ENCODE data around the gene TRMO. TPM values are rescaled to one million over a fixed set of nuclear protein-coding genes. Genes with fewer than 3 reads are reported as not detected.

The TRMO gene
- total and polyA plus RNA-seq, 9 of the 15 experiments (the other 6 are each of a cell fraction or from before 2014, with no cell fraction given), result 5.6 to 22.4 (median 16.2) TPM

DNA sequence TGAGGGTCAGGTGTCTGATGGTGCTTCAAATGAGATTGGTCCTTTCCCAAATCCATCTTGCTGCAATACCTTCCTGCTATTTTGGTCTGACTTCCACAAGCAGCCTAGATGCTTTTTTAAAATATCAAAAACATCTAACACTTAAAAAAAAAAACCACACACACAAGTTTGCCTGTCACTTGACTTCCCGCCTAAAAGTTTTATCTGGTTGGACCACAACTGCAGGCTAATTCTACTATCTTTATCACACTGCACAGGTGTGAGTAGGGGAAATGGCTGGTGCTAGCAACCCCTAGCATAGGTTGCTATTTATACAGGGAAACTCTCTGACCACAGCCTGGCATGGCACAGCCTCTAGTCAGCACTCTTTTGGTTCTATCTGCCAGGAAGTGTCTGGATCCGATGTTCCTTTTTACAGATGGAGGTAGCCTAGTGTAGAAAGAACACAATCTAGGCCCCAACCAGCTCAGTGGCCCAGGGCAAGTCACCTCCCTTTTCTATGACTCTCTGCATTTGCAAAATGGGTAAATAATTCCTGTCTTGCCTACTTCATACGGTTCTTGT lies 15.9 kb upstream of the TRMO start, which contains the start of gene HEMGN (continued):
- TF ChIP-seq, protein P1, sequence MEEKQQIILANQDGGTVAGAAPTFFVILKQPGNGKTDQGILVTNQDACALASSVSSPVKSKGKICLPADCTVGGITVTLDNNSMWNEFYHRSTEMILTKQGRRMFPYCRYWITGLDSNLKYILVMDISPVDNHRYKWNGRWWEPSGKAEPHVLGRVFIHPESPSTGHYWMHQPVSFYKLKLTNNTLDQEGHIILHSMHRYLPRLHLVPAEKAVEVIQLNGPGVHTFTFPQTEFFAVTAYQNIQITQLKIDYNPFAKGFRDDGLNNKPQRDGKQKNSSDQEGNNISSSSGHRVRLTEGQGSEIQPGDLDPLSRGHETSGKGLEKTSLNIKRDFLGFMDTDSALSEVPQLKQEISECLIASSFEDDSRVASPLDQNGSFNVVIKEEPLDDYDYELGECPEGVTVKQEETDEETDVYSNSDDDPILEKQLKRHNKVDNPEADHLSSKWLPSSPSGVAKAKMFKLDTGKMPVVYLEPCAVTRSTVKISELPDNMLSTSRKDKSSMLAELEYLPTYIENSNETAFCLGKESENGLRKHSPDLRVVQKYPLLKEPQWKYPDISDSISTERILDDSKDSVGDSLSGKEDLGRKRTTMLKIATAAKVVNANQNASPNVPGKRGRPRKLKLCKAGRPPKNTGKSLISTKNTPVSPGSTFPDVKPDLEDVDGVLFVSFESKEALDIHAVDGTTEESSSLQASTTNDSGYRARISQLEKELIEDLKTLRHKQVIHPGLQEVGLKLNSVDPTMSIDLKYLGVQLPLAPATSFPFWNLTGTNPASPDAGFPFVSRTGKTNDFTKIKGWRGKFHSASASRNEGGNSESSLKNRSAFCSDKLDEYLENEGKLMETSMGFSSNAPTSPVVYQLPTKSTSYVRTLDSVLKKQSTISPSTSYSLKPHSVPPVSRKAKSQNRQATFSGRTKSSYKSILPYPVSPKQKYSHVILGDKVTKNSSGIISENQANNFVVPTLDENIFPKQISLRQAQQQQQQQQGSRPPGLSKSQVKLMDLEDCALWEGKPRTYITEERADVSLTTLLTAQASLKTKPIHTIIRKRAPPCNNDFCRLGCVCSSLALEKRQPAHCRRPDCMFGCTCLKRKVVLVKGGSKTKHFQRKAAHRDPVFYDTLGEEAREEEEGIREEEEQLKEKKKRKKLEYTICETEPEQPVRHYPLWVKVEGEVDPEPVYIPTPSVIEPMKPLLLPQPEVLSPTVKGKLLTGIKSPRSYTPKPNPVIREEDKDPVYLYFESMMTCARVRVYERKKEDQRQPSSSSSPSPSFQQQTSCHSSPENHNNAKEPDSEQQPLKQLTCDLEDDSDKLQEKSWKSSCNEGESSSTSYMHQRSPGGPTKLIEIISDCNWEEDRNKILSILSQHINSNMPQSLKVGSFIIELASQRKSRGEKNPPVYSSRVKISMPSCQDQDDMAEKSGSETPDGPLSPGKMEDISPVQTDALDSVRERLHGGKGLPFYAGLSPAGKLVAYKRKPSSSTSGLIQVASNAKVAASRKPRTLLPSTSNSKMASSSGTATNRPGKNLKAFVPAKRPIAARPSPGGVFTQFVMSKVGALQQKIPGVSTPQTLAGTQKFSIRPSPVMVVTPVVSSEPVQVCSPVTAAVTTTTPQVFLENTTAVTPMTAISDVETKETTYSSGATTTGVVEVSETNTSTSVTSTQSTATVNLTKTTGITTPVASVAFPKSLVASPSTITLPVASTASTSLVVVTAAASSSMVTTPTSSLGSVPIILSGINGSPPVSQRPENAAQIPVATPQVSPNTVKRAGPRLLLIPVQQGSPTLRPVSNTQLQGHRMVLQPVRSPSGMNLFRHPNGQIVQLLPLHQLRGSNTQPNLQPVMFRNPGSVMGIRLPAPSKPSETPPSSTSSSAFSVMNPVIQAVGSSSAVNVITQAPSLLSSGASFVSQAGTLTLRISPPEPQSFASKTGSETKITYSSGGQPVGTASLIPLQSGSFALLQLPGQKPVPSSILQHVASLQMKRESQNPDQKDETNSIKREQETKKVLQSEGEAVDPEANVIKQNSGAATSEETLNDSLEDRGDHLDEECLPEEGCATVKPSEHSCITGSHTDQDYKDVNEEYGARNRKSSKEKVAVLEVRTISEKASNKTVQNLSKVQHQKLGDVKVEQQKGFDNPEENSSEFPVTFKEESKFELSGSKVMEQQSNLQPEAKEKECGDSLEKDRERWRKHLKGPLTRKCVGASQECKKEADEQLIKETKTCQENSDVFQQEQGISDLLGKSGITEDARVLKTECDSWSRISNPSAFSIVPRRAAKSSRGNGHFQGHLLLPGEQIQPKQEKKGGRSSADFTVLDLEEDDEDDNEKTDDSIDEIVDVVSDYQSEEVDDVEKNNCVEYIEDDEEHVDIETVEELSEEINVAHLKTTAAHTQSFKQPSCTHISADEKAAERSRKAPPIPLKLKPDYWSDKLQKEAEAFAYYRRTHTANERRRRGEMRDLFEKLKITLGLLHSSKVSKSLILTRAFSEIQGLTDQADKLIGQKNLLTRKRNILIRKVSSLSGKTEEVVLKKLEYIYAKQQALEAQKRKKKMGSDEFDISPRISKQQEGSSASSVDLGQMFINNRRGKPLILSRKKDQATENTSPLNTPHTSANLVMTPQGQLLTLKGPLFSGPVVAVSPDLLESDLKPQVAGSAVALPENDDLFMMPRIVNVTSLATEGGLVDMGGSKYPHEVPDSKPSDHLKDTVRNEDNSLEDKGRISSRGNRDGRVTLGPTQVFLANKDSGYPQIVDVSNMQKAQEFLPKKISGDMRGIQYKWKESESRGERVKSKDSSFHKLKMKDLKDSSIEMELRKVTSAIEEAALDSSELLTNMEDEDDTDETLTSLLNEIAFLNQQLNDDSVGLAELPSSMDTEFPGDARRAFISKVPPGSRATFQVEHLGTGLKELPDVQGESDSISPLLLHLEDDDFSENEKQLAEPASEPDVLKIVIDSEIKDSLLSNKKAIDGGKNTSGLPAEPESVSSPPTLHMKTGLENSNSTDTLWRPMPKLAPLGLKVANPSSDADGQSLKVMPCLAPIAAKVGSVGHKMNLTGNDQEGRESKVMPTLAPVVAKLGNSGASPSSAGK (IDR thresholded peaks at IDR 0.05), result peak; percentile 51; the same call in 1 of the 2 replicates
- no peak for TF ChIP-seq USF2 (CRISPR knock-in tag; IDR thresholded peaks at IDR 0.05)
- TF ChIP-seq MXI1 (IDR thresholded peaks at IDR 0.05; ENCODE audit: low read depth, low read length), result peak; percentile 86
- TF ChIP-seq CBX3 (IDR thresholded peaks at IDR 0.05; ENCODE audit: borderline replicate concordance in 1 of 2, low read length in 2 of 2), result peak in 1 of 2 experiments; percentile 87; a peak in 2 of 3 replicates
- peak; percentile 73; the same call in 1 of the 2 replicates for TF ChIP-seq E2F3 (CRISPR knock-in tag; IDR thresholded peaks at IDR 0.05)
- no peak for TF ChIP-seq ZNF76 (CRISPR knock-in tag; IDR thresholded peaks at IDR 0.05; ENCODE audit: borderline replicate concordance)
- 0 out of 2 replicates have a peak, but pooled peaks have one; percentile 58 for TF ChIP-seq MTA1 (IDR thresholded peaks at IDR 0.05; ENCODE audit: borderline replicate concordance)
- TF ChIP-seq, protein P2, sequence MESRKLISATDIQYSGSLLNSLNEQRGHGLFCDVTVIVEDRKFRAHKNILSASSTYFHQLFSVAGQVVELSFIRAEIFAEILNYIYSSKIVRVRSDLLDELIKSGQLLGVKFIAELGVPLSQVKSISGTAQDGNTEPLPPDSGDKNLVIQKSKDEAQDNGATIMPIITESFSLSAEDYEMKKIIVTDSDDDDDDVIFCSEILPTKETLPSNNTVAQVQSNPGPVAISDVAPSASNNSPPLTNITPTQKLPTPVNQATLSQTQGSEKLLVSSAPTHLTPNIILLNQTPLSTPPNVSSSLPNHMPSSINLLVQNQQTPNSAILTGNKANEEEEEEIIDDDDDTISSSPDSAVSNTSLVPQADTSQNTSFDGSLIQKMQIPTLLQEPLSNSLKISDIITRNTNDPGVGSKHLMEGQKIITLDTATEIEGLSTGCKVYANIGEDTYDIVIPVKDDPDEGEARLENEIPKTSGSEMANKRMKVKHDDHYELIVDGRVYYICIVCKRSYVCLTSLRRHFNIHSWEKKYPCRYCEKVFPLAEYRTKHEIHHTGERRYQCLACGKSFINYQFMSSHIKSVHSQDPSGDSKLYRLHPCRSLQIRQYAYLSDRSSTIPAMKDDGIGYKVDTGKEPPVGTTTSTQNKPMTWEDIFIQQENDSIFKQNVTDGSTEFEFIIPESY (CRISPR knock-in tag; IDR thresholded peaks at IDR 0.05), result no peak
- no peak for TF ChIP-seq ZFP1 (CRISPR knock-in tag; IDR thresholded peaks at IDR 0.05)
- 0 out of 2 replicates have a peak, but pooled peaks have one; percentile 58 for TF ChIP-seq MIER1 (IDR thresholded peaks at IDR 0.05; ENCODE audit: low read depth)
- no peak; the same call in 1 of the 2 replicates for TF ChIP-seq MECOM (CRISPR knock-in tag; IDR thresholded peaks at IDR 0.05)
- peak; percentile 91 for TF ChIP-seq PHB2 (IDR thresholded peaks at IDR 0.05; ENCODE audit: low read depth)
- 0 out of 2 replicates have a peak, but pooled peaks have one; percentile 21 for TF ChIP-seq ZNF121 (CRISPR knock-in tag; conservative IDR thresholded peaks at IDR 0.05)
